Neural cell (in vitro differentiated cells): ENCODE data around the gene MSI2. TPM values are rescaled to one million over a fixed set of nuclear protein-coding genes. Genes with fewer than 3 reads are reported as not detected.

Source experiments
- H2AFZ ChIP-seq: fragments of 200-600, 300-800 bp; sonication (generic), shearing (Covaris generic); 2 replicates; pipeline ENCODE4 v1.6.0; 2014; ENCODE audit warnings: low read depth, mild to moderate bottlenecking, antibody characterized with exemption, low read length, moderate library complexity
- H3F3A ChIP-seq: fragments of 200-600 bp; shearing (Covaris generic); 2 replicates; pipeline ENCODE4 v1.6.1; 2016; ENCODE audit warnings: mild to moderate bottlenecking, moderate library complexity, mixed read lengths, antibody characterized with exemption, low read length; ENCODE audit not compliant: insufficient read depth, poor library complexity, severe bottlenecking
- H3K27ac ChIP-seq: fragments of 200-600, 300-800 bp; sonication (generic), shearing (Covaris generic); 2 replicates; pipeline ENCODE4 v1.5.1; 2014; ENCODE audit warnings: mild to moderate bottlenecking, low read length, moderate library complexity
- H3K27me3 ChIP-seq: fragments of 300-800, 200-600 bp; sonication (generic), shearing (Covaris generic); 2 replicates; pipeline ENCODE4 v1.6.0; 2014; ENCODE audit warnings: mild to moderate bottlenecking, low read depth, low read length, moderate library complexity; ENCODE audit not compliant: insufficient read depth
- H3K36me3 ChIP-seq: fragments of 300-800, 200-600 bp; sonication (generic), shearing (Covaris generic); 2 replicates; pipeline ENCODE4 v1.5.1; 2014; ENCODE audit warnings: mild to moderate bottlenecking, antibody characterized with exemption, low read length, moderate library complexity; ENCODE audit not compliant: insufficient read depth
- H3K4me2 ChIP-seq: fragments of 300-800, 200-600 bp; sonication (generic), shearing (Covaris generic); 2 replicates; pipeline ENCODE4 v1.6.0; 2014; ENCODE audit warnings: mild to moderate bottlenecking, low read length
- H3K4me3 ChIP-seq: fragments of 300-800, 200-600 bp; sonication (generic), shearing (Covaris generic); 2 replicates; pipeline ENCODE4 v1.5.1; 2014; ENCODE audit warnings: mild to moderate bottlenecking, low read length, moderate library complexity
- H3K79me2 ChIP-seq: fragments of 200-600 bp; shearing (Covaris generic); replicated peaks from 2 replicates; pipeline ENCODE4 v1.6.0; 2014; ENCODE audit warnings: mild to moderate bottlenecking, low read length, moderate library complexity; ENCODE audit not compliant: insufficient read depth
- H3K9ac ChIP-seq: fragments of 300-800, 200-600 bp; sonication (generic), shearing (Covaris generic); 2 replicates; pipeline ENCODE4 v1.6.1; 2016; ENCODE audit warnings: mild to moderate bottlenecking, low read length, mixed read lengths
- H3K9me2 ChIP-seq: fragments of 200-600 bp; shearing (Covaris generic); 2 replicates; pipeline ENCODE4 v1.6.1; 2016; ENCODE audit warnings: mild to moderate bottlenecking, low read length, mixed read lengths; ENCODE audit not compliant: insufficient read depth
- H3K9me3 ChIP-seq: fragments of 200-600, 300-800 bp; sonication (generic), shearing (Covaris generic); 2 replicates; pipeline ENCODE4 v1.6.1; 2016; ENCODE audit warnings: mild to moderate bottlenecking, mixed run types, low read length, moderate library complexity, mixed read lengths
- H4K20me1 ChIP-seq: fragments of 200-600 bp; shearing (Covaris generic); 2 replicates; pipeline ENCODE4 v1.6.1; 2016; ENCODE audit warnings: mild to moderate bottlenecking, mixed run types; ENCODE audit not compliant: insufficient read depth
- EP300 ChIP-seq: fragments of 450-650 bp; conservative IDR thresholded peaks from 2 replicates; pipeline ENCODE4 v1.6.1; 2014; ENCODE audit warnings: antibody characterized with exemption, mild to moderate bottlenecking, moderate library complexity; ENCODE audit not compliant: poor library complexity, severe bottlenecking
- EZH2 ChIP-seq: fragments of 200-600, 300-800 bp; shearing (Covaris generic), sonication (generic); IDR thresholded peaks from 2 replicates; pipeline ENCODE4 v1.6.1; 2014; ENCODE audit warnings: antibody characterized with exemption, low read length, borderline replicate concordance, mild to moderate bottlenecking; ENCODE audit not compliant: insufficient read depth, poor library complexity, severe bottlenecking
- MXI1 ChIP-seq: fragments of 450-650 bp; conservative IDR thresholded peaks from 2 replicates; pipeline ENCODE4 v1.6.1; 2014; ENCODE audit warnings: antibody characterized with exemption, mild to moderate bottlenecking; ENCODE audit not compliant: poor library complexity, severe bottlenecking
- POLR2AphosphoS5 ChIP-seq: IDR thresholded peaks from 2 replicates; pipeline ENCODE4 v1.6.1; 2012
- RAD21 ChIP-seq: fragments of 450-650 bp; conservative IDR thresholded peaks from 2 replicates; pipeline ENCODE4 v1.6.1; 2014; ENCODE audit warnings: antibody characterized with exemption, mild to moderate bottlenecking, moderate library complexity
- SMC3 ChIP-seq: fragments of 450-650 bp; conservative IDR thresholded peaks from 2 replicates; pipeline ENCODE4 v1.6.1; 2014; ENCODE audit warnings: antibody characterized with exemption, mild to moderate bottlenecking, moderate library complexity; ENCODE audit not compliant: poor library complexity
- TAF1 ChIP-seq: IDR thresholded peaks from 2 replicates; pipeline ENCODE4 v1.6.1; 2012; ENCODE audit warnings: low read depth
- polyA plus RNA-seq: library from polyadenylated mRNA; depleted of rRNA; stranded (reverse); fragments of >200 nt; gene quantifications from 2 replicates; pipeline ENCODE4 v1.2.3, GENCODE V29; 2014
- TF ChIP-seq, protein P1 (sequence below): IDR thresholded peaks from 2 replicates; pipeline ENCODE4 v1.6.1; 2012; ENCODE audit warnings: borderline replicate concordance
- TF ChIP-seq, protein P2 (sequence below): fragments of 450-650 bp; IDR thresholded peaks from 2 replicates; pipeline ENCODE4 v1.5.1; 2014; ENCODE audit warnings: antibody characterized with exemption, mild to moderate bottlenecking, moderate library complexity; ENCODE audit not compliant: poor library complexity, severe bottlenecking

MSI2 gene
- polyA plus RNA-seq, 1 donor from 2014 or later: 61.4 TPM

DNA sequence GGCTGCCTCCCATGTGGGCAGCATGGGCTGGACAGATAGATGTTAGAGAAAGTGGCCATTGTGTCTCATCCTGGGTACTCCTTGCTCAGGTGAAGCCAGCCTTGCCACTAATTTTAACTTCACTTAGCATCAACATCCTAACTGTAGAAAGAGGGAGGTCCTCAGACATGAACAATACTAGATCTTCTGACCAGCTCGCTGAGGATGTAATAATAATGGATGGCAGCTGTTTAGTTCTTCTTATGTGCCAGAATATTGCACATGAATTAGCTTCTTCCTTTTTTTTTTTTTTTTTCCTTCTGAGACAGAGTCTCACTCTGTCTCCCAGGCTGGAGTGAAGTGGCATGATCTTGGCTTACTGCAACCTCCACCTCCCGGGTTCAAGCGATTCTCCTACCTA lies 256.4 kb downstream of the MSI2 start:
- Histone ChIP-seq H3K4me2 (no peak overlapping the region), H3K27me3 (no peaks in the 10 kb centered on the region), H3K27ac (no peak overlapping the region), H3K79me2 (peaks cover 47% of the 10 kb centered on the region), H3K36me3 (no peaks in the 10 kb centered on the region), H3K9me3 (no peaks in the 10 kb centered on the region), H4K20me1 (no peaks in the 10 kb centered on the region), H3K9ac (no peak overlapping the region), H2AFZ (no peak overlapping the region), H3K4me3 (no peak overlapping the region), H3K9me2 (no peaks in the 10 kb centered on the region), H3F3A (no peaks in the 10 kb centered on the region)
- no peak for TF ChIP-seq EP300
- TF ChIP-seq, protein P1, sequence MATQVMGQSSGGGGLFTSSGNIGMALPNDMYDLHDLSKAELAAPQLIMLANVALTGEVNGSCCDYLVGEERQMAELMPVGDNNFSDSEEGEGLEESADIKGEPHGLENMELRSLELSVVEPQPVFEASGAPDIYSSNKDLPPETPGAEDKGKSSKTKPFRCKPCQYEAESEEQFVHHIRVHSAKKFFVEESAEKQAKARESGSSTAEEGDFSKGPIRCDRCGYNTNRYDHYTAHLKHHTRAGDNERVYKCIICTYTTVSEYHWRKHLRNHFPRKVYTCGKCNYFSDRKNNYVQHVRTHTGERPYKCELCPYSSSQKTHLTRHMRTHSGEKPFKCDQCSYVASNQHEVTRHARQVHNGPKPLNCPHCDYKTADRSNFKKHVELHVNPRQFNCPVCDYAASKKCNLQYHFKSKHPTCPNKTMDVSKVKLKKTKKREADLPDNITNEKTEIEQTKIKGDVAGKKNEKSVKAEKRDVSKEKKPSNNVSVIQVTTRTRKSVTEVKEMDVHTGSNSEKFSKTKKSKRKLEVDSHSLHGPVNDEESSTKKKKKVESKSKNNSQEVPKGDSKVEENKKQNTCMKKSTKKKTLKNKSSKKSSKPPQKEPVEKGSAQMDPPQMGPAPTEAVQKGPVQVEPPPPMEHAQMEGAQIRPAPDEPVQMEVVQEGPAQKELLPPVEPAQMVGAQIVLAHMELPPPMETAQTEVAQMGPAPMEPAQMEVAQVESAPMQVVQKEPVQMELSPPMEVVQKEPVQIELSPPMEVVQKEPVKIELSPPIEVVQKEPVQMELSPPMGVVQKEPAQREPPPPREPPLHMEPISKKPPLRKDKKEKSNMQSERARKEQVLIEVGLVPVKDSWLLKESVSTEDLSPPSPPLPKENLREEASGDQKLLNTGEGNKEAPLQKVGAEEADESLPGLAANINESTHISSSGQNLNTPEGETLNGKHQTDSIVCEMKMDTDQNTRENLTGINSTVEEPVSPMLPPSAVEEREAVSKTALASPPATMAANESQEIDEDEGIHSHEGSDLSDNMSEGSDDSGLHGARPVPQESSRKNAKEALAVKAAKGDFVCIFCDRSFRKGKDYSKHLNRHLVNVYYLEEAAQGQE: no peak
- no peak for TF ChIP-seq SMC3
- no peak for TF ChIP-seq EZH2
- TF ChIP-seq POLR2AphosphoS5: no peak
- TF ChIP-seq, protein P2, sequence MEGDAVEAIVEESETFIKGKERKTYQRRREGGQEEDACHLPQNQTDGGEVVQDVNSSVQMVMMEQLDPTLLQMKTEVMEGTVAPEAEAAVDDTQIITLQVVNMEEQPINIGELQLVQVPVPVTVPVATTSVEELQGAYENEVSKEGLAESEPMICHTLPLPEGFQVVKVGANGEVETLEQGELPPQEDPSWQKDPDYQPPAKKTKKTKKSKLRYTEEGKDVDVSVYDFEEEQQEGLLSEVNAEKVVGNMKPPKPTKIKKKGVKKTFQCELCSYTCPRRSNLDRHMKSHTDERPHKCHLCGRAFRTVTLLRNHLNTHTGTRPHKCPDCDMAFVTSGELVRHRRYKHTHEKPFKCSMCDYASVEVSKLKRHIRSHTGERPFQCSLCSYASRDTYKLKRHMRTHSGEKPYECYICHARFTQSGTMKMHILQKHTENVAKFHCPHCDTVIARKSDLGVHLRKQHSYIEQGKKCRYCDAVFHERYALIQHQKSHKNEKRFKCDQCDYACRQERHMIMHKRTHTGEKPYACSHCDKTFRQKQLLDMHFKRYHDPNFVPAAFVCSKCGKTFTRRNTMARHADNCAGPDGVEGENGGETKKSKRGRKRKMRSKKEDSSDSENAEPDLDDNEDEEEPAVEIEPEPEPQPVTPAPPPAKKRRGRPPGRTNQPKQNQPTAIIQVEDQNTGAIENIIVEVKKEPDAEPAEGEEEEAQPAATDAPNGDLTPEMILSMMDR: no peak
- TF ChIP-seq MXI1: no peak
- TF ChIP-seq RAD21: no peak
- TF ChIP-seq TAF1: no peak

DNA sequence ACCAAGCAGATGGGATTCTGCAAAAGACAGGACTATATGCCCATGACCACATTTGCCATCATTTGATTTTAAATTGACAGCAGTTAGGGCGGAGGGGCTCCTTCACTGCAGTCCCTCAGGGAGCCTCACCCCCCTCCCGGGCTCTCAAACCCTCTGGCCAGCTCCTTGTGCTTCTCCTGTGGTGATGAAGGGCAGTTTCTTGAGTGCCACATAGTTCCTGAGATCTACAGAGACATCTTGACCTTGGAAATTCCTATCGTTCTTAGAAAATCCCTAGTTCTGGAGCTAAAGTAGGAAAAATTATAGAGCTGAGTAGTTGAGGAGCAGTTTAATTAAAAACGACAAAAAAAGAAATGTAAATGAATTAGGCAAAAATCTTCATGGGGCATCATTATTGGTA lies 257.2 kb downstream of the MSI2 start:
- no peak overlapping the region for H3K27ac ChIP-seq
- H3K27me3 ChIP-seq: no peaks in the 10 kb centered on the region
- H3K4me2 ChIP-seq: no peak overlapping the region
- H2AFZ ChIP-seq: no peak overlapping the region
- H3K9me2 ChIP-seq: no peaks in the 10 kb centered on the region
- H3K79me2 ChIP-seq: peaks cover 43% of the 10 kb centered on the region
- H4K20me1 ChIP-seq: no peaks in the 10 kb centered on the region
- H3K4me3 ChIP-seq: no peak overlapping the region
- no peaks in the 10 kb centered on the region for H3F3A ChIP-seq
- no peak overlapping the region for H3K9ac ChIP-seq
- no peaks in the 10 kb centered on the region for H3K9me3 ChIP-seq
- TF ChIP-seq, protein P1: no peak
- TF ChIP-seq SMC3 (no peak), EZH2 (no peak)
- H3K36me3 ChIP-seq: no peaks in the 10 kb centered on the region
